Measurements from ENCODE around the gene DOCK1.

Gene DOCK1

GRCh38 chr10:127012769-127013152 lies 107.5 kb downstream of the DOCK1 start:
- 79% methylated on average over 10 of the region's 10 CpGs for WGBS
- Histone ChIP-seq H3K9ac (ENCODE audit: low read depth, low read length) (no peak overlapping the region), H3K4me1 (ENCODE audit: insufficient read depth, low read length) (peaks cover 4% of the 10 kb centered on the region; the same call in 1 of the 2 replicates), H3K36me3 (ENCODE audit: insufficient read depth, low read length) (peaks cover 51% of the 10 kb centered on the region), H3K4me3 (ENCODE audit: low read length) (no peak overlapping the region), H3K27ac (ENCODE audit: low read depth, low read length) (no peak overlapping the region), H3K9me3 (ENCODE audit: insufficient read depth, low read depth, low read length) (no peaks in the 10 kb centered on the region), H3K27me3 (ENCODE audit: insufficient read depth, low read length) (no peaks in the 10 kb centered on the region)

DNA sequence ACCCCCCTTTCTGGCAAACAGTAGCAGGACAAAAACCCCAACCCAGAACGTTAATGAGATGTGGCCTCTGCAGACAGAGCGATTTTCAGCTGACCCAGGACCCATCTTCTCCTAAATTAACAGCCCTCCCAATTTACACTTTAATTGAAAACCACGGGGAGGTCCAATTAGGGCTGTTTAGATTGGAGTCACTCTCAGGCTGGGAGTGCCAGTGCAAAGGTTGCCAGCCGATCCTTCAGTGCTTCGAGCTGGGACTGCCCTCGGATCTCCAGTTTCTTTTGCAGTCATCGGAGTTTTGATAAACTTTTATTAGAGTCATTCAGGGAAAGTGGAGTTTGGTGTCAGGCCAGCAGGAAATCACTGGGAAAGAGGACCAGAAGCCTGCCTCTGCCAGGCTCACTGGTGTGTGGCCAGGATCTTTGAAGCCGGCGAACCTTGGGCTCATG lies 108.0 kb downstream of the DOCK1 start:
- 77% methylated on average over 9 of the region's 9 CpGs for WGBS
- no peak overlapping the region for H3K27ac ChIP-seq (ENCODE audit: low read depth, low read length)
- H3K9me3 ChIP-seq (ENCODE audit: insufficient read depth, low read depth, low read length), result no peaks in the 10 kb centered on the region

DNA sequence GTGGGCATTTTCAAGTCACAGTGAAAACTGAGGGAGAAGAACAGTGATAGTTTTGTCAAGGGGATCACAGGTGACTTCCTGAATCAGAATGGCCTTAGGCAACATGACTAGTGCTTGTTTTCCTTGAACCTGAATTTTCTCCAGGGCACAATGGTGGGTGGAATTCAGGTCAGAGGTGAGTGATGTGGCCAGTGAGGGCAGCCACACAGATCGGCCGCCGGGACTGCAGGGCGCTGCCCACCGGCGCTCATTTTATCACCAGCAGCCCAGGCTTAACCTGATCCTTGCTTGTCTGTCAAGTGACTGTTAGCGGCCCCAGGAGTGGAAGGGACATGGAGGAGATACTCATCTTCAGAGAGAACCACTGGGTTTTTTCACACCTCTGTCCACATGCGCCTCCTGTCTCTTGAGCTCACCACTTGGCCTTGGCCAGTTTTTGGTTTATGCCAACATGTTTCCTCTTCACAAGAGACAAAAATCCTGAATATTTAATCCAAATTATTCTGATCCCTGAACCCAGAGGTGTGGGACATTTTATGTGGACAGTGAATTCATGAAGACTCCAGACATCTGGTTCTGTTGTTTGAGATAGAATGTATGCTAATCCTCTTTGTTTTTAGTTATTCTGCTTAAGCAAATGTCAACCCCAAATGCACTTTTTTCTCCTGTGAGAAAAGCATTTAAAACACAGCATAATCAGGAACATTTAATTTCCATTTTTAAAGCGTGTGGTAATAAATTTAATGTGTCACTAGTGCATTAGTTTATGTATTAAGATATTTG lies 108.7 kb downstream of the DOCK1 start:
- Histone ChIP-seq H3K27me3 (ENCODE audit: insufficient read depth, low read length) (no peaks in the 10 kb centered on the region), H3K9ac (ENCODE audit: low read depth, low read length) (no peak overlapping the region), H3K4me1 (ENCODE audit: insufficient read depth, low read length) (peaks cover 4% of the 10 kb centered on the region; the same call in 1 of the 2 replicates), H3K9me3 (ENCODE audit: insufficient read depth, low read depth, low read length) (no peaks in the 10 kb centered on the region), H3K4me3 (ENCODE audit: low read length) (no peak overlapping the region), H3K27ac (ENCODE audit: low read depth, low read length) (no peak overlapping the region), H3K36me3 (ENCODE audit: insufficient read depth, low read length) (peaks cover 55% of the 10 kb centered on the region)
- 91% methylated on average over 9 of the region's 9 CpGs for WGBS

More for the DNA sequence above, 108.0 kb downstream of the DOCK1 start:
- Histone ChIP-seq H3K9ac (ENCODE audit: low read depth, low read length) (no peak overlapping the region), H3K4me3 (ENCODE audit: low read length) (no peak overlapping the region), H3K36me3 (ENCODE audit: insufficient read depth, low read length) (peaks cover 54% of the 10 kb centered on the region), H3K4me1 (ENCODE audit: insufficient read depth, low read length) (peaks cover 4% of the 10 kb centered on the region; the same call in 1 of the 2 replicates), H3K27me3 (ENCODE audit: insufficient read depth, low read length) (no peaks in the 10 kb centered on the region)

- H3K4me3 ChIP-seq (ENCODE audit: low read length), result no peak overlapping the region
- no peaks in the 10 kb centered on the region for H3K27me3 ChIP-seq (ENCODE audit: insufficient read depth, low read length)
- no peaks in the 10 kb centered on the region for H3K9me3 ChIP-seq (ENCODE audit: insufficient read depth, low read depth, low read length)
- peaks cover 53% of the 10 kb centered on the region for H3K36me3 ChIP-seq (ENCODE audit: insufficient read depth, low read length)
- 94% methylated on average over 4 of the region's 4 CpGs for WGBS
- H3K27ac ChIP-seq (ENCODE audit: low read depth, low read length), result no peak overlapping the region
- H3K4me1 ChIP-seq (ENCODE audit: insufficient read depth, low read length), result peaks cover 4% of the 10 kb centered on the region; the same call in 1 of the 2 replicates
- no peak overlapping the region for H3K9ac ChIP-seq (ENCODE audit: low read depth, low read length)
These were observed 109.4 kb downstream of the DOCK1 start for GRCh38 chr10:127014671-127015070.

- H3K27ac ChIP-seq (ENCODE audit: low read depth, low read length), result no peak overlapping the region
- peaks cover 50% of the 10 kb centered on the region for H3K36me3 ChIP-seq (ENCODE audit: insufficient read depth, low read length)
- no peaks in the 10 kb centered on the region for H3K27me3 ChIP-seq (ENCODE audit: insufficient read depth, low read length)
- no peak overlapping the region for H3K9ac ChIP-seq (ENCODE audit: low read depth, low read length)
- WGBS, result 93% methylated on average over 12 of the region's 12 CpGs
- H3K9me3 ChIP-seq (ENCODE audit: insufficient read depth, low read depth, low read length), result no peaks in the 10 kb centered on the region
- H3K4me3 ChIP-seq (ENCODE audit: low read length), result no peak overlapping the region
- peaks cover 4% of the 10 kb centered on the region; the same call in 1 of the 2 replicates for H3K4me1 ChIP-seq (ENCODE audit: insufficient read depth, low read length)
These were observed 110.1 kb downstream of the DOCK1 start for GRCh38 chr10:127015373-127015772.

DNA sequence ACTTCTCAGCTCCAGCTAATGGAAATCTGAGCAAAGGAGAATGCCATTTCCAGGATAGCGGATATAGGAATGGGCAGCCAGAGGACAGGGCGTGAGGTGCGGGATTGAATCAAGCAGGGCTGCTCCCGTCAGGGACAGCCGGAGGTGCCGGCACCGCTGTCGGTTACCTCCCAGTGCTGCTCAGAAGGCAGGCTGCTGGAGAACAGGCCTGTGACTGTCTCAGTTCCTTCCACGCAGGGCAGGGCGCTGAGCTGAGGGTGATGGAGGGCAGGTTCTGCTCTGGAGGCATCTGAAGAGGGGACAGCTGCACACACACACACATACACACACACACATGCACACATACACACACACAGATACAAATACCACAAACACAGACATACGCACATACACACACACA lies 111.1 kb downstream of the DOCK1 start:
- peaks cover 45% of the 10 kb centered on the region for H3K36me3 ChIP-seq (ENCODE audit: insufficient read depth, low read length)
- 87% methylated on average over 11 of the region's 11 CpGs for WGBS

DNA sequence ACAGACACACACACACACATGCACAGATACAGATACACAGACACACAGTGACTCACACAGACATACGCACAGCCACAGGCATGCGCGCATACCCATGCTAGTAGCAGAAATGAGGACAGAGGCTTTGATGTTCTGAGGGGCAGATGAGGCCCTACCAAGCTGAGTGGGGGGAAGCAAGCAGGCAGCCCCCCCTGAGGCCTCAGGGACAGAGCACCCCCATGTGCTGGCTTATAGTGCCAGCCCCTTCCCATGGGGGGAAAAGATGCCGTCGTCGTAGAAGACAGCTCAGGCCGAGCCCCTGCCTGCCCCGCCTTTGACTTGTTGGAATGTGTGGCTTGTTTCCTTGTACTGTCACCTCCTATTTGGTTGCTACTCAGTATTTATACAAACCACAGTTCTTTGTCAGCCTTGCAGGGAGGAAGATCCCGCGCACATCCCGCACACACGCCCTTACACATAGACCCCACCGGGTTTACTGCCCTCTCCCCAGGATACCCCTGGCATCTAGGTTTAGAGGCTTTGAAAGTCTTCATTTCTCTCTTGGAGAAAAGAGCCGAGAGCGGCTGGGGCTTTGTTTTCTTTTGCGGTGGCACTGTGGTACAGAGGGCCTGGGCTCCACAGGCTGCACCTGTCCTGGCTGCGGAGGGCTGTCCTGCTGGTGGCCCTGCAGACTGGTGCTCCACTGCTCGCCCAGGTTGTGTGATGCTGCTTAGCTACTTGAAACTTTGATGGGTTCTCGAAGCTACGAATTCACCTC lies 112.5 kb downstream of the DOCK1 start:
- Histone ChIP-seq H3K9me3 (ENCODE audit: insufficient read depth, low read depth, low read length) (no peaks in the 10 kb centered on the region), H3K4me3 (ENCODE audit: low read length) (no peak overlapping the region), H3K36me3 (ENCODE audit: insufficient read depth, low read length) (peaks cover 35% of the 10 kb centered on the region; the same call in 1 of the 2 replicates), H3K27ac (ENCODE audit: low read depth, low read length) (no peak overlapping the region), H3K27me3 (ENCODE audit: insufficient read depth, low read length) (no peaks in the 10 kb centered on the region), H3K9ac (ENCODE audit: low read depth, low read length) (0 out of 2 replicates have a peak overlapping the region, but pooled peaks have one; percentile 27), H3K4me1 (ENCODE audit: insufficient read depth, low read length) (peaks cover 4% of the 10 kb centered on the region; the same call in 1 of the 2 replicates)
- 82% methylated on average over 20 of the region's 20 CpGs for WGBS

More for the DNA sequence above, 111.1 kb downstream of the DOCK1 start:
- Histone ChIP-seq H3K9me3 (ENCODE audit: insufficient read depth, low read depth, low read length) (no peaks in the 10 kb centered on the region), H3K4me3 (ENCODE audit: low read length) (no peak overlapping the region), H3K27ac (ENCODE audit: low read depth, low read length) (no peak overlapping the region), H3K4me1 (ENCODE audit: insufficient read depth, low read length) (peaks cover 4% of the 10 kb centered on the region; the same call in 1 of the 2 replicates), H3K27me3 (ENCODE audit: insufficient read depth, low read length) (no peaks in the 10 kb centered on the region), H3K9ac (ENCODE audit: low read depth, low read length) (no peak overlapping the region)

GRCh38 chr10:127018298-127018650 lies 113.0 kb downstream of the DOCK1 start:
- H3K27me3 ChIP-seq (ENCODE audit: insufficient read depth, low read length), result no peaks in the 10 kb centered on the region
- H3K4me1 ChIP-seq (ENCODE audit: insufficient read depth, low read length), result peaks cover 4% of the 10 kb centered on the region; the same call in 1 of the 2 replicates
- no peak overlapping the region for H3K4me3 ChIP-seq (ENCODE audit: low read length)
- 89% methylated on average over 4 of the region's 4 CpGs for WGBS
- no peak overlapping the region for H3K9ac ChIP-seq (ENCODE audit: low read depth, low read length)
- H3K36me3 ChIP-seq (ENCODE audit: insufficient read depth, low read length), result peaks cover 39% of the 10 kb centered on the region
- H3K9me3 ChIP-seq (ENCODE audit: insufficient read depth, low read depth, low read length), result no peaks in the 10 kb centered on the region
- no peak overlapping the region for H3K27ac ChIP-seq (ENCODE audit: low read depth, low read length)

- 93% methylated on average over 8 of the region's 8 CpGs for WGBS
- H3K36me3 ChIP-seq (ENCODE audit: insufficient read depth, low read length), result peaks cover 40% of the 10 kb centered on the region
- H3K9me3 ChIP-seq (ENCODE audit: insufficient read depth, low read depth, low read length), result no peaks in the 10 kb centered on the region
- H3K9ac ChIP-seq (ENCODE audit: low read depth, low read length), result no peak overlapping the region
- H3K4me3 ChIP-seq (ENCODE audit: low read length), result no peak overlapping the region
- H3K27ac ChIP-seq (ENCODE audit: low read depth, low read length), result no peak overlapping the region
- H3K27me3 ChIP-seq (ENCODE audit: insufficient read depth, low read length), result no peaks in the 10 kb centered on the region
- H3K4me1 ChIP-seq (ENCODE audit: insufficient read depth, low read length), result no peaks in the 10 kb centered on the region
These were observed 113.5 kb downstream of the DOCK1 start for GRCh38 chr10:127018766-127019165.

DNA sequence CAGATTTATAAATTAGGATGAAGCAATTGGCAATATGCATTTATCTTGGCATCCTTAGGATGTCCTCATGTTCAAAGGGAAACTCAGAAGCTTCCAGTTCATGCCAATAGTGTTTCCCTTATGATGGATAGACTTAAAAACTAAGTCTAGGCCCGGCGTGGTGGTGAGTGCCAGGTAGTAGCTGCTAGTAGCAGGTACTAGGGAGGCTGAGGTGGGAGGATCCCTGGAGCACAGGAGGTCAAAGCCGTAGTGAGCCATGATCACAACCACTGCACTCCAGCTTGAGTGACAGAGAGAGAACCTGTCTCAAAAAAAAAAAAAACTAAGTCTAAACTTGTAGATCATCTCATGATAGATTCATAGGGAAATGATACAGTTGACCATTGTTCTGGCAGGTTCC lies 115.0 kb downstream of the DOCK1 start:
- H3K36me3 ChIP-seq (ENCODE audit: insufficient read depth, low read length), result peaks cover 46% of the 10 kb centered on the region
- H3K9me3 ChIP-seq (ENCODE audit: insufficient read depth, low read depth, low read length), result no peaks in the 10 kb centered on the region
- H3K27ac ChIP-seq (ENCODE audit: low read depth, low read length), result no peak overlapping the region
- H3K9ac ChIP-seq (ENCODE audit: low read depth, low read length), result no peak overlapping the region
- no peaks in the 10 kb centered on the region for H3K4me1 ChIP-seq (ENCODE audit: insufficient read depth, low read length)
- H3K27me3 ChIP-seq (ENCODE audit: insufficient read depth, low read length), result no peaks in the 10 kb centered on the region
- 86% methylated on average over 3 of the region's 3 CpGs for WGBS
- H3K4me3 ChIP-seq (ENCODE audit: low read length), result no peak overlapping the region

DNA sequence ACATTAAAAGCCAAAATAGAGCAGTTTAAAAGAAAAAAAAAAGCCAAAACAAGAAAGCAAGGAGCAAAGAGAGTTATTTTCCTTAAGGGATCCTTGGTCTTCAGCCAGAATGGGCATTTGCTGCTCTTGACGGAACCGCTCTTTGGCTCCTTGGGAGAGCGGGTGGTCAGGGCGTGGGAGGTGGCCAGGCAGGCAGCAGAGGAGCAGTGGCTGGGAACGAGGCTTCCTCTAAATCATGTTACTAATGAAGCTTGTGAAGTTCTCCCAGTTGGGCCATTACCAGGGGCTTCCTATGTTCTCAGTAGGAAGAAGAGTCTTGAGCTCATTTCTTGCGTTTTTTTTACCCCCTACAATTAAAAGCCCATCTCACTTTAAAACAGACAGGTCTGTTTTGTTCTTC lies 116.6 kb downstream of the DOCK1 start:
- no peak overlapping the region for H3K27ac ChIP-seq (ENCODE audit: low read depth, low read length)
- no peaks in the 10 kb centered on the region for H3K9me3 ChIP-seq (ENCODE audit: insufficient read depth, low read depth, low read length)
- H3K36me3 ChIP-seq (ENCODE audit: insufficient read depth, low read length), result peaks cover 51% of the 10 kb centered on the region
- no peaks in the 10 kb centered on the region for H3K27me3 ChIP-seq (ENCODE audit: insufficient read depth, low read length)
- no peak overlapping the region for H3K4me3 ChIP-seq (ENCODE audit: low read length)
- 97% methylated on average over 6 of the region's 6 CpGs for WGBS
- no peak overlapping the region for H3K9ac ChIP-seq (ENCODE audit: low read depth, low read length)
- H3K4me1 ChIP-seq (ENCODE audit: insufficient read depth, low read length), result no peaks in the 10 kb centered on the region
